Panc1 (cell line): ENCODE measurements around the gene ACKR2. TPM values are rescaled to one million over a fixed set of nuclear protein-coding genes. Genes with fewer than 3 reads are reported as not detected.

ENCODE experiments used
- ATAC-seq: fragments of 200-7000 bp; cut with Tn5 transposase; 2 replicates; pipeline ENCODE4 v1.9.1; 2020; ENCODE audit warnings: mild to moderate bottlenecking, moderate library complexity
- BruUV-seq: library from RNA; stranded (reverse); fragments of 400-500 nt; replicated peaks from 2 replicates; lab custom pipeline; 2021; lab: Mats Ljungman, UMichigan
- CTCF ChIA-PET: fragments of 300-600 bp; sonication (Branson Sonifier 250); formaldehyde crosslinking; loops from one replicate; lab custom pipeline; 2022; ENCODE audit warnings: antibody characterized with exemption; lab: Charles Lee
- POLR2A ChIA-PET: fragments of 300-600 bp; sonication (Branson Sonifier 250); formaldehyde crosslinking; loops from one replicate; lab custom pipeline; 2022; ENCODE audit warnings: antibody characterized with exemption; lab: Charles Lee
- DNase-seq: peaks from one replicate; pipeline ENCODE4 v3.0.0-alpha.2; 2010; ENCODE audit warnings: low read depth, low spot score
- H3K27ac ChIP-seq: 2 replicates; pipeline ENCODE4 v1.5.1; 2011; ENCODE audit warnings: mild to moderate bottlenecking, low read length, inconsistent platforms
- H3K27me3 ChIP-seq: fragments of 200-500 bp; sonication (Bioruptor generic); 2 replicates; pipeline ENCODE4 v1.6.0; 2014; ENCODE audit warnings: low read length, inconsistent platforms; ENCODE audit not compliant: control insufficient read depth, insufficient read depth
- H3K36me3 ChIP-seq: fragments of 200-500 bp; sonication (Bioruptor generic); 2 replicates; pipeline ENCODE4 v1.5.1; 2014; ENCODE audit warnings: inconsistent platforms, mild to moderate bottlenecking, low read length, moderate library complexity; ENCODE audit not compliant: control insufficient read depth, insufficient read depth
- H3K4me1 ChIP-seq: 2 replicates; pipeline ENCODE4 v1.5.1; 2011; ENCODE audit warnings: inconsistent platforms, mild to moderate bottlenecking, low read length, moderate library complexity; ENCODE audit not compliant: control insufficient read depth, insufficient read depth
- H3K4me3 ChIP-seq, 2 experiments: 2 replicates each; pipeline ENCODE4 v1.5.1; 2011 to 2012; ENCODE audit warnings: low read depth in 2 of 2, low read length in 2 of 2, mild to moderate bottlenecking in 2 of 2, inconsistent platforms in 1 of 2, moderate library complexity in 1 of 2
- H3K9me3 ChIP-seq: fragments of 200-500 bp; sonication (Bioruptor generic); 2 replicates; pipeline ENCODE4 v1.5.1; 2014; ENCODE audit warnings: low read depth, mild to moderate bottlenecking, inconsistent platforms, low read length, moderate library complexity; ENCODE audit not compliant: control insufficient read depth, insufficient read depth
- POLR2AphosphoS5 ChIP-seq: IDR thresholded peaks from 2 replicates; pipeline ENCODE4 v1.6.1; 2012; ENCODE audit warnings: mild to moderate bottlenecking, low read depth, low read length, moderate library complexity
- SIN3A ChIP-seq: IDR thresholded peaks from 2 replicates; pipeline ENCODE4 v1.6.1; 2012; ENCODE audit warnings: low read depth, mild to moderate bottlenecking, low read length, moderate library complexity, borderline replicate concordance; ENCODE audit not compliant: insufficient read depth
- TCF7L2 ChIP-seq: IDR thresholded peaks from 2 replicates; pipeline ENCODE4 v1.6.1; 2011; ENCODE audit warnings: mild to moderate bottlenecking, low read depth, low read length, inconsistent platforms
- in situ Hi-C: cut with HindIII; loops from 2 replicates; pipeline ENCODE4 v1.10.0; 2016; ENCODE audit warnings: low sequenced_read_pairs, low pct_unique_long_range_greater_than_20kb
- intact Hi-C: fragments of 100-400 bp; cut with micrococcal nuclease; formaldehyde crosslinking; loops from one replicate; pipeline ENCODE4 v1.10.0; 2022; ENCODE audit not compliant: unreplicated experiment
- total RNA-seq: library from RNA; stranded (reverse); gene quantifications from one replicate; pipeline ENCODE4 v1.2.1, GENCODE V29; 2021; ENCODE audit not compliant: unreplicated experiment
- TF ChIP-seq, protein P1 (sequence below), 2 experiments: IDR thresholded peaks; 2 replicates each; pipeline ENCODE4 v1.6.1; 2011 to 2012; ENCODE audit warnings: low read depth in 2 of 2, control low read depth in 1 of 2, low read length in 1 of 2, mild to moderate bottlenecking in 1 of 2, moderate library complexity in 1 of 2; ENCODE audit not compliant: insufficient read depth in 1 of 2
- TF ChIP-seq, protein P2 (sequence below): fragments of 450-650 bp; IDR thresholded peaks from 2 replicates; pipeline ENCODE4 v1.5.1; 2017; ENCODE audit warnings: mild to moderate bottlenecking

Gene ACKR2
- total RNA-seq, 1 experiment from 2014 or later: not detected

DNA sequence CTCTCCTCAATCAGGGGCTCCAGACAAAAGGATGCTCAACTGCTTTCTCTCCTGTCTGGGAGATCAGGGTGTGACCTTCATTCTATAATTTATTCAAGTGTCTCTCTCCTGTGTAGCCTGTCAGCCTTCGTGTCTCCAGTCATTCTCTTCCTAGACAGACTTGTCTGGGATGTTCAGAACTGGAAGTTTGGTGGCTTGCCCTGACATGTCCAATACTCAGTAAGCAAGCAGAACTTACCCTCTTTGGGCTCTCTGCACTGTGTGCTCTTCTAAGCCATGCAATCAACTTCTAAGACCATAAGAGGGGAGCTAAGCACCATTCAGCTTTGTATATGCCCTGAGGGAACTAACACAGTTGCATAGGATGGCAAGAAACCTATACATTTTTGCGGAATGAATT lies 14.1 kb downstream of the ACKR2 start:
- Histone ChIP-seq H3K4me1 (no peaks in the 10 kb centered on the region), H3K27me3 (no peaks in the 10 kb centered on the region; the same call in 1 of the 2 replicates), H3K36me3 (no peaks in the 10 kb centered on the region), H3K9me3 (no peaks in the 10 kb centered on the region), H3K27ac (no peak overlapping the region), H3K4me3 (no peak overlapping the region)
- intact Hi-C loops: no loop called here
- ChIA-PET CTCF (no interaction called here), POLR2A (no interaction called here)
- no peak for ATAC-seq
- in situ Hi-C loops: no loop called here
- no TSS peak for BruUV-seq
- no peak for DNase-seq
- TF ChIP-seq SIN3A: no peak
- TF ChIP-seq POLR2AphosphoS5: no peak
- TF ChIP-seq, protein P1, sequence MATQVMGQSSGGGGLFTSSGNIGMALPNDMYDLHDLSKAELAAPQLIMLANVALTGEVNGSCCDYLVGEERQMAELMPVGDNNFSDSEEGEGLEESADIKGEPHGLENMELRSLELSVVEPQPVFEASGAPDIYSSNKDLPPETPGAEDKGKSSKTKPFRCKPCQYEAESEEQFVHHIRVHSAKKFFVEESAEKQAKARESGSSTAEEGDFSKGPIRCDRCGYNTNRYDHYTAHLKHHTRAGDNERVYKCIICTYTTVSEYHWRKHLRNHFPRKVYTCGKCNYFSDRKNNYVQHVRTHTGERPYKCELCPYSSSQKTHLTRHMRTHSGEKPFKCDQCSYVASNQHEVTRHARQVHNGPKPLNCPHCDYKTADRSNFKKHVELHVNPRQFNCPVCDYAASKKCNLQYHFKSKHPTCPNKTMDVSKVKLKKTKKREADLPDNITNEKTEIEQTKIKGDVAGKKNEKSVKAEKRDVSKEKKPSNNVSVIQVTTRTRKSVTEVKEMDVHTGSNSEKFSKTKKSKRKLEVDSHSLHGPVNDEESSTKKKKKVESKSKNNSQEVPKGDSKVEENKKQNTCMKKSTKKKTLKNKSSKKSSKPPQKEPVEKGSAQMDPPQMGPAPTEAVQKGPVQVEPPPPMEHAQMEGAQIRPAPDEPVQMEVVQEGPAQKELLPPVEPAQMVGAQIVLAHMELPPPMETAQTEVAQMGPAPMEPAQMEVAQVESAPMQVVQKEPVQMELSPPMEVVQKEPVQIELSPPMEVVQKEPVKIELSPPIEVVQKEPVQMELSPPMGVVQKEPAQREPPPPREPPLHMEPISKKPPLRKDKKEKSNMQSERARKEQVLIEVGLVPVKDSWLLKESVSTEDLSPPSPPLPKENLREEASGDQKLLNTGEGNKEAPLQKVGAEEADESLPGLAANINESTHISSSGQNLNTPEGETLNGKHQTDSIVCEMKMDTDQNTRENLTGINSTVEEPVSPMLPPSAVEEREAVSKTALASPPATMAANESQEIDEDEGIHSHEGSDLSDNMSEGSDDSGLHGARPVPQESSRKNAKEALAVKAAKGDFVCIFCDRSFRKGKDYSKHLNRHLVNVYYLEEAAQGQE (IDR thresholded peaks at IDR 0.05; ENCODE audit: insufficient read depth in 1 of 2, low read depth in 2 of 2, low read length in 1 of 2): no peak
- TF ChIP-seq, protein P2, sequence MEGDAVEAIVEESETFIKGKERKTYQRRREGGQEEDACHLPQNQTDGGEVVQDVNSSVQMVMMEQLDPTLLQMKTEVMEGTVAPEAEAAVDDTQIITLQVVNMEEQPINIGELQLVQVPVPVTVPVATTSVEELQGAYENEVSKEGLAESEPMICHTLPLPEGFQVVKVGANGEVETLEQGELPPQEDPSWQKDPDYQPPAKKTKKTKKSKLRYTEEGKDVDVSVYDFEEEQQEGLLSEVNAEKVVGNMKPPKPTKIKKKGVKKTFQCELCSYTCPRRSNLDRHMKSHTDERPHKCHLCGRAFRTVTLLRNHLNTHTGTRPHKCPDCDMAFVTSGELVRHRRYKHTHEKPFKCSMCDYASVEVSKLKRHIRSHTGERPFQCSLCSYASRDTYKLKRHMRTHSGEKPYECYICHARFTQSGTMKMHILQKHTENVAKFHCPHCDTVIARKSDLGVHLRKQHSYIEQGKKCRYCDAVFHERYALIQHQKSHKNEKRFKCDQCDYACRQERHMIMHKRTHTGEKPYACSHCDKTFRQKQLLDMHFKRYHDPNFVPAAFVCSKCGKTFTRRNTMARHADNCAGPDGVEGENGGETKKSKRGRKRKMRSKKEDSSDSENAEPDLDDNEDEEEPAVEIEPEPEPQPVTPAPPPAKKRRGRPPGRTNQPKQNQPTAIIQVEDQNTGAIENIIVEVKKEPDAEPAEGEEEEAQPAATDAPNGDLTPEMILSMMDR: no peak
- TF ChIP-seq TCF7L2: no peak

DNA sequence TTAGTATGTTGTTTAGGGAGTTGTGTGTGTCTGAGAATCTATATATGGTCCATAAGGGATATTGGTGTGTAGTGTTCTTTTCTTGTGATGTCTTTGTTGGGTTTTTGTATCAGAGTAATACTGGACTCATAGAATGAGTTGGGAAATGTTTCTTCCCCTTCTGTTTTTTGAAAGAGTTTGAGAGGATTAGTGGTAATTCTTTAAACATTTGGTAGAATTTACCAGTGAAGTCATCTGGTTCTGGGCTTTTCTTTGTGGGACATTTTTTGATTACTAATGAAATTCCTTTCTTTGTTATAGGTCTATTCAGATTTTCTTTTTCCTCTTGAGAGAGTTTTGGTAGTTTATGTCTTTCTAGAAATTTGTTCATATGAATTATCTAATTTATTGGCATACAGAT lies 16.9 kb downstream of the ACKR2 start:
- BruUV-seq: no TSS peak
- intact Hi-C loops (no loop called here), in situ Hi-C loops (no loop called here)
- no peak for DNase-seq
- Histone ChIP-seq H3K27me3 (no peaks in the 10 kb centered on the region; the same call in 1 of the 2 replicates), H3K36me3 (no peaks in the 10 kb centered on the region), H3K4me1 (no peaks in the 10 kb centered on the region), H3K9me3 (no peaks in the 10 kb centered on the region), H3K4me3 (no peak overlapping the region), H3K27ac (no peak overlapping the region)
- TF ChIP-seq POLR2AphosphoS5: no peak
- no peak for TF ChIP-seq SIN3A
- TF ChIP-seq, protein P2: no peak
- TF ChIP-seq, protein P1 (IDR thresholded peaks at IDR 0.05; ENCODE audit: insufficient read depth in 1 of 2, low read depth in 2 of 2, low read length in 1 of 2): no peak
- TF ChIP-seq TCF7L2: no peak
- ATAC-seq: no peak
- POLR2A ChIA-PET: no interaction called here
- CTCF ChIA-PET: no interaction called here
